Loucy (cell line): ENCODE data around the gene MNT.

Source experiments
- H2AFZ ChIP-seq: fragments of 200-600 bp; sonication (generic); 2 replicates; pipeline ENCODE4 v1.6.0; 2016; ENCODE audit warnings: antibody characterized with exemption, mild to moderate bottlenecking, low read length, moderate library complexity
- H3F3A ChIP-seq: fragments of 200-600 bp; 2 replicates; pipeline ENCODE4 v1.6.0; 2016; ENCODE audit warnings: antibody characterized with exemption, low read depth, mild to moderate bottlenecking
- H3K27me3 ChIP-seq: fragments of 200-600 bp; sonication (generic); 2 replicates; pipeline ENCODE4 v1.6.1; 2014; ENCODE audit warnings: low read length, mild to moderate bottlenecking; ENCODE audit not compliant: insufficient read depth, poor library complexity, severe bottlenecking
- H3K36me3 ChIP-seq: fragments of 200-600 bp; sonication (generic); 2 replicates; pipeline ENCODE4 v1.6.1; 2016; ENCODE audit warnings: low read length; ENCODE audit not compliant: insufficient read depth
- H3K4me1 ChIP-seq: fragments of 200-600 bp; sonication (generic); 2 replicates; pipeline ENCODE4 v1.5.1; 2014; ENCODE audit warnings: low read length, mild to moderate bottlenecking; ENCODE audit not compliant: insufficient read depth, poor library complexity, severe bottlenecking
- H3K4me2 ChIP-seq: fragments of 200-600 bp; sonication (generic); 2 replicates; pipeline ENCODE4 v1.6.0; 2014; ENCODE audit warnings: antibody characterized with exemption, low read length, low read depth, mild to moderate bottlenecking; ENCODE audit not compliant: poor library complexity, severe bottlenecking
- H3K4me3 ChIP-seq: fragments of 200-600 bp; sonication (generic); 2 replicates; pipeline ENCODE4 v1.5.1; 2014; ENCODE audit warnings: low read length, mild to moderate bottlenecking, mixed read lengths; ENCODE audit not compliant: poor library complexity, severe bottlenecking
- H3K79me2 ChIP-seq: fragments of 200-600 bp; sonication (generic); 2 replicates; pipeline ENCODE4 v1.6.1; 2014; ENCODE audit warnings: low read length; ENCODE audit not compliant: insufficient read depth
- H3K9ac ChIP-seq: fragments of 200-600 bp; sonication (generic); 2 replicates; pipeline ENCODE4 v1.6.0; 2014; ENCODE audit warnings: mild to moderate bottlenecking, low read depth, low read length, moderate library complexity; ENCODE audit not compliant: poor library complexity, severe bottlenecking
- H3K9me2 ChIP-seq: fragments of 200-600 bp; sonication (generic); replicated peaks from 2 replicates; pipeline ENCODE4 v1.6.1; 2016; ENCODE audit warnings: low read depth, low read length, mixed read lengths
- H3K9me3 ChIP-seq: fragments of 200-600 bp; sonication (generic); 2 replicates; pipeline ENCODE4 v1.6.1; 2014; ENCODE audit warnings: mild to moderate bottlenecking, antibody characterized with exemption, low read length, low read depth; ENCODE audit not compliant: insufficient read depth
- H4K20me1 ChIP-seq: fragments of 200-600 bp; sonication (generic); 2 replicates; pipeline ENCODE4 v1.6.0; 2014; ENCODE audit warnings: antibody characterized with exemption, low read length, mild to moderate bottlenecking; ENCODE audit not compliant: insufficient read depth, poor library complexity, severe bottlenecking
- EZH2phosphoT487 ChIP-seq: fragments of 200-600 bp; IDR thresholded peaks from 2 replicates; pipeline ENCODE4 v1.6.1; 2018; ENCODE audit warnings: antibody characterized with exemption, mild to moderate bottlenecking, moderate library complexity, borderline replicate concordance
- TF ChIP-seq, protein P1 (sequence below): fragments of 200-600 bp; sonication (generic); conservative IDR thresholded peaks from 2 replicates; pipeline ENCODE4 v1.5.1; 2014; ENCODE audit warnings: mild to moderate bottlenecking, antibody characterized with exemption, low read length

The MNT gene

DNA sequence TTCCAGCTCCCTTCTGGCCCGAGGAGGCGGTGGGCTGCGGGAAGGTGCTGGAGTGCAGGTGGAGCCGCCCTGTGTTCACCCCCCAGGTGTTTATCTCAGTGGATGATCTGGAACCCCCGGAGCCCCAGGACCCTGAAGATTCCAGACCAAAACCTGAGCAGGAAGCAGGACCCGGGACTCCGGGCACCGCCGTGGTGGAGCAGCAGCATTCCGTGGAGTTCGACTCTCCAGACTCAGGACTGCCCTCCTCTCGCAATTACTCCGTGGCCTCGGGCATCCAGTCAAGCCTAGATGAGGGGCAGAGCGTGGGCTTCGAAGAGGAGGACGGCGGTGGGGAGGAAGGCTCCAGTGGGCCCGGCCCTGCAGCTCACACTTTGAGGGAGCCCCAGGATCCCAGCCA is 25.5 kb downstream of the MNT start:
- Histone ChIP-seq H3K4me1 (no peaks in the 10 kb centered on the region), H3K79me2 (no peaks in the 10 kb centered on the region), H3K36me3 (no peaks in the 10 kb centered on the region), H3K27me3 (no peaks in the 10 kb centered on the region), H3F3A (no peaks in the 10 kb centered on the region), H3K9me2 (no peaks in the 10 kb centered on the region), H3K9me3 (no peaks in the 10 kb centered on the region), H4K20me1 (no peaks in the 10 kb centered on the region), H3K4me2 (no peak overlapping the region), H3K4me3 (no peak overlapping the region), H2AFZ (no peak overlapping the region), H3K9ac (no peak overlapping the region)
- TF ChIP-seq, protein P1, sequence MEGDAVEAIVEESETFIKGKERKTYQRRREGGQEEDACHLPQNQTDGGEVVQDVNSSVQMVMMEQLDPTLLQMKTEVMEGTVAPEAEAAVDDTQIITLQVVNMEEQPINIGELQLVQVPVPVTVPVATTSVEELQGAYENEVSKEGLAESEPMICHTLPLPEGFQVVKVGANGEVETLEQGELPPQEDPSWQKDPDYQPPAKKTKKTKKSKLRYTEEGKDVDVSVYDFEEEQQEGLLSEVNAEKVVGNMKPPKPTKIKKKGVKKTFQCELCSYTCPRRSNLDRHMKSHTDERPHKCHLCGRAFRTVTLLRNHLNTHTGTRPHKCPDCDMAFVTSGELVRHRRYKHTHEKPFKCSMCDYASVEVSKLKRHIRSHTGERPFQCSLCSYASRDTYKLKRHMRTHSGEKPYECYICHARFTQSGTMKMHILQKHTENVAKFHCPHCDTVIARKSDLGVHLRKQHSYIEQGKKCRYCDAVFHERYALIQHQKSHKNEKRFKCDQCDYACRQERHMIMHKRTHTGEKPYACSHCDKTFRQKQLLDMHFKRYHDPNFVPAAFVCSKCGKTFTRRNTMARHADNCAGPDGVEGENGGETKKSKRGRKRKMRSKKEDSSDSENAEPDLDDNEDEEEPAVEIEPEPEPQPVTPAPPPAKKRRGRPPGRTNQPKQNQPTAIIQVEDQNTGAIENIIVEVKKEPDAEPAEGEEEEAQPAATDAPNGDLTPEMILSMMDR = no peak
- TF ChIP-seq EZH2phosphoT487 = no peak

DNA sequence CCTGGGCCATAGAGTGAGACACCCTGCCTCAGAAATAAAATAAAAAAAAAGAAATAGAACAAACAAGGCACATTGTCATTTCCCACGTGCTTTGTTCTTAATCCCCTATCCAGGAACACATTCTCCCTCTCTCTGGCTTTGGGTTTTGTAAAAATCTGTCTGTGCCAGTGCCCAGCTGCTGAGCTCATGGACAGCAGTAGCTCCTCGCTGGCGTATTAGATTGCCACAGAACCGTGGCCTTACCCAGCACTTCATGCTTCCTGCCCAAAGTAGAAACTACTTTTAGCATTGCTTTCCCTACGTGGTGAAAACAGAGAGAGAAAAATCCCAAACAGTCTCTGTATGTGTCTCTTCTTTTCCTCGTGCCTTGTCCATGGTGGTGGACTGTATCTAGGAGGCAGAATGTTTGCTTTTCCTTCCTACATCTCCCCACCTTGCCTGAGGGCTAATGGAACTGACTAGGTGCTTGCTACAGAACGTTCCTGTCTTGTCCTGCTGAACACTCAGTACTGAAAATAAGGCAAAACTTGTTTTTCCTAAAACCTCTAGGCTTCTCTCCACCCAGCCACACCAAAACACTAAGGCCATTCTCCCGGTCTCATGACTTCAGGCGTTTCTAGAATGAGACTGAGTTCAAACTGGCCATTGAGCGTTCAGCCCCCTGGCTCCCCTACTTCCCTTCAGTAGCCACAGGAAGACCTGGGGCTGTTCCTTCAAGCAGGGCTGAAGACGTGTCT is 26.1 kb downstream of the MNT start:
- no peaks in the 10 kb centered on the region for H3K36me3 ChIP-seq
- no peak overlapping the region for H2AFZ ChIP-seq
- no peaks in the 10 kb centered on the region for H3K9me2 ChIP-seq
- TF ChIP-seq EZH2phosphoT487 = no peak
- TF ChIP-seq, protein P1 = no peak
- H3K9ac ChIP-seq = no peak overlapping the region
- no peaks in the 10 kb centered on the region for H3K9me3 ChIP-seq
- H3K27me3 ChIP-seq = no peaks in the 10 kb centered on the region
- no peaks in the 10 kb centered on the region for H3K79me2 ChIP-seq
- H4K20me1 ChIP-seq = no peaks in the 10 kb centered on the region
- no peaks in the 10 kb centered on the region for H3K4me1 ChIP-seq
- H3F3A ChIP-seq = no peaks in the 10 kb centered on the region
- no peak overlapping the region for H3K4me2 ChIP-seq
- no peak overlapping the region for H3K4me3 ChIP-seq

DNA sequence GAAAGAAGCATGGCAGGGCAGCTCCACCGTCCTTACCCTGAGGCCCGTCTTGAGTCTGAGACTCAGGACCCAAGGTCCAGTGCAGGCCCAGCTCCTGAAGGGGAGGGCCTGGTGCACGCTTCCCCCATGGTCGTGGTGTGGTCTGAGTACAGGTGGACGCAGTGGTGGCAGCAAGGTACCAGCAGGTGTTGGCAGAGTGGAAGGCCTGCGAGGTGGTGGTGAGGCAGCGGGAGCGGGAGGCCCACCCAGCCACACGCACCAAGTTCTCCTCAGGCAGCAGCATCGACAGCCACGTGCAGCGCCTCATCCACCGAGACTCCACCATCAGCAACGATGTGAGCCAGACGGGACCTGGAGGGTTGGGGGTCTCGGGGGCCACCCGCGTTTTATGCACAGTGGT is 27.7 kb downstream of the MNT start:
- H3K4me3 ChIP-seq = no peak overlapping the region
- H3K36me3 ChIP-seq = no peaks in the 10 kb centered on the region
- no peak overlapping the region for H2AFZ ChIP-seq

DNA sequence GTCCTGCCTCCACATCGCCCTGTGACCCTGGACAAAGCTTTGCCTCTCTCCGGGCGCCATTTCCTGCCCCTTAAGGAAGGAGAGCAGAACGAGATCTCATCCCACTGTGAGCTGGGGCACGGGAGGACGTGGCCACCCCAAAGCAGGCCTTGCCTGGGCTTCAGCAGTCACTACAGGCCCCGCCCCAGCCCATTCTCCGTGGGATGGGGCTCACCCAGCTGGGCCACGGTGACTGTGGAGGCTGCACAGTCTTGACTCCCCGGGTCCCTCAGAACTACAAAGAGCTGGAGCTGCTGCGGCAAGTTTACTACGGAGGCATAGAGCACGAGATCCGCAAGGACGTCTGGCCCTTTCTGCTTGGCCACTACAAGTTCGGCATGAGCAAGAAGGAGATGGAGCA is 28.2 kb downstream of the MNT start:
- Histone ChIP-seq H3K4me1 (peaks cover 6% of the 10 kb centered on the region), H4K20me1 (no peaks in the 10 kb centered on the region), H3K9me2 (no peaks in the 10 kb centered on the region), H2AFZ (no peak overlapping the region), H3K9ac (no peak overlapping the region), H3K27me3 (no peaks in the 10 kb centered on the region), H3K36me3 (no peaks in the 10 kb centered on the region), H3K79me2 (no peaks in the 10 kb centered on the region), H3F3A (no peaks in the 10 kb centered on the region), H3K4me2 (no peak overlapping the region), H3K4me3 (no peak overlapping the region), H3K9me3 (no peaks in the 10 kb centered on the region)
- no peak for TF ChIP-seq EZH2phosphoT487
- TF ChIP-seq, protein P1 = no peak

More for the DNA sequence above, 27.7 kb downstream of the MNT start:
- Histone ChIP-seq H3F3A (no peaks in the 10 kb centered on the region), H3K4me1 (peaks cover 6% of the 10 kb centered on the region), H3K9me2 (no peaks in the 10 kb centered on the region), H3K9ac (no peak overlapping the region), H4K20me1 (no peaks in the 10 kb centered on the region), H3K9me3 (no peaks in the 10 kb centered on the region), H3K4me2 (no peak overlapping the region), H3K27me3 (no peaks in the 10 kb centered on the region), H3K79me2 (no peaks in the 10 kb centered on the region)
- no peak for TF ChIP-seq EZH2phosphoT487
